ENCODE results near the gene NFYC.
"Not testable (repeated sequence)": the region's sequence is repeated elsewhere in the genome, so short reads cannot be mapped to it uniquely, and the experiment has no call there.

NFYC gene

GRCh38 chr1:40708750-40709099, 17.2 kb downstream of the NFYC start:
- DNase-seq: peak; percentile 88

- DNase-seq: peak; percentile 96
Measured at GRCh38 chr1:40709100-40709801, 17.7 kb downstream of the NFYC start.

GRCh38 chr1:40709802-40710278, 18.3 kb downstream of the NFYC start:
- no peak for DNase-seq

GRCh38 chr1:40710581-40711315, 19.2 kb downstream of the NFYC start:
- DNase-seq: no peak

- peak; percentile 68 for DNase-seq
Measured at GRCh38 chr1:40711465-40712404, 20.2 kb downstream of the NFYC start.

- no peak for DNase-seq
Measured at GRCh38 chr1:40712405-40712944, 21.0 kb downstream of the NFYC start.

GRCh38 chr1:40712997-40713396, 21.5 kb downstream of the NFYC start:
- DNase-seq: no peak

GRCh38 chr1:40715491-40716059, 24.1 kb downstream of the NFYC start:
- DNase-seq: no peak

GRCh38 chr1:40717065-40717464, 25.6 kb downstream of the NFYC start:
- DNase-seq: no peak

- peak; percentile 23 for DNase-seq
Measured at GRCh38 chr1:40717955-40718354, 26.5 kb downstream of the NFYC start.

- no peak for DNase-seq
Measured at GRCh38 chr1:40720493-40720892, 29.0 kb downstream of the NFYC start.

- DNase-seq: no peak
Measured at GRCh38 chr1:40722622-40723021, 31.1 kb downstream of the NFYC start.

- DNase-seq: no peak
Measured at GRCh38 chr1:40723196-40723955, 31.9 kb downstream of the NFYC start.

GRCh38 chr1:40727662-40728061, 36.2 kb downstream of the NFYC start:
- DNase-seq: peak; percentile 57

- not testable (repeated sequence) for DNase-seq
Measured at GRCh38 chr1:40729316-40729862, 37.9 kb downstream of the NFYC start.

- DNase-seq: no peak
Measured at GRCh38 chr1:40732756-40733301, 41.3 kb downstream of the NFYC start.

- DNase-seq: no peak
Measured at GRCh38 chr1:40734882-40735628, 43.6 kb downstream of the NFYC start.

GRCh38 chr1:40736085-40736531, 44.6 kb downstream of the NFYC start:
- DNase-seq: peak; percentile 51

- no peak for DNase-seq
Measured at GRCh38 chr1:40738831-40739230, 47.3 kb downstream of the NFYC start.

- DNase-seq: no peak
Measured at GRCh38 chr1:40739455-40740008, 48.0 kb downstream of the NFYC start.
